Measurements from ENCODE around the gene TNFRSF6B.
A peak's percentile ranks its signal among the peaks of the same experiment; 100 is the strongest.
"Not testable (repeated sequence)": the region's sequence is repeated elsewhere in the genome, so short reads cannot be mapped to it uniquely, and the experiment has no call there.

TNFRSF6B gene

GRCh38 chr20:63661959-63662812 lies 34.3 kb upstream of the TNFRSF6B start:
- DNase-seq, result no peak

- DNase-seq, result no peak
These were observed 33.7 kb upstream of the TNFRSF6B start for GRCh38 chr20:63662813-63663189.

DNA sequence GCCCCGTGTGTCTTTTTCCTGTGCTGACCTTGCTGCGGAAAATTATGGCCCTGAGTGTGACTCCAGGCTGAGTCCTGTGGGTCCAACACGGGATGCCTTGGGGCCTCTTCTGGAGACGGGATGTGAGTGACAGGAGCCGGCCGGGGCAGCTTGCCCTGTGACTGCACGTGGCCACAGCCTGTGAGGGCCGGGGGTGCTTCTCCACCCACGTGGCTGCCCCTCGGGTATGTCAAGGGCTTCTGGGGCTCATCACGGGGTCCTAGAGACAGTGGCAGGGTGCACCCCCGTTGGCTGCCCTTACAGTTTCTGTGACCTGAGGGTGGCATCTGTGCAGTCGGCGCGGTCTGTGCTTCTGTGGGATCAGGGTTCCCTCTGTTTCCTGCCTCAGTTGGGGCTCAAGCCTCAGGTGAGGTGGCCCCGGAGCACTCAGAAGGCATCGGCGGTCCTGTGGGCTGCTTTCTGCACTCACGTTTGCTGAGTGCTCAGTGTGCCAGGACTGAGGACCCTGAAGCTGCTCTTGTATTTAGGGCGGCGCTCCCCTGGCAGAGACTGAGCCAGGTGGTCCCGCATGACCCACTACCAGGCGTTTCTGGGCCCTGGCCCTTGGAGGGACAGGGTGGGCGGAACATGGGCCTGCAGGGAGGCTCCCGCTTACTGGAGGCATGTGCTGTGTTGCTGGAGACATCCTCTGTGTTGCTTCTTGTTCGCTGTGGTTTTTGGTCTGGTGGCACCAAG lies 33.0 kb upstream of the TNFRSF6B start:
- no peak for DNase-seq

DNA sequence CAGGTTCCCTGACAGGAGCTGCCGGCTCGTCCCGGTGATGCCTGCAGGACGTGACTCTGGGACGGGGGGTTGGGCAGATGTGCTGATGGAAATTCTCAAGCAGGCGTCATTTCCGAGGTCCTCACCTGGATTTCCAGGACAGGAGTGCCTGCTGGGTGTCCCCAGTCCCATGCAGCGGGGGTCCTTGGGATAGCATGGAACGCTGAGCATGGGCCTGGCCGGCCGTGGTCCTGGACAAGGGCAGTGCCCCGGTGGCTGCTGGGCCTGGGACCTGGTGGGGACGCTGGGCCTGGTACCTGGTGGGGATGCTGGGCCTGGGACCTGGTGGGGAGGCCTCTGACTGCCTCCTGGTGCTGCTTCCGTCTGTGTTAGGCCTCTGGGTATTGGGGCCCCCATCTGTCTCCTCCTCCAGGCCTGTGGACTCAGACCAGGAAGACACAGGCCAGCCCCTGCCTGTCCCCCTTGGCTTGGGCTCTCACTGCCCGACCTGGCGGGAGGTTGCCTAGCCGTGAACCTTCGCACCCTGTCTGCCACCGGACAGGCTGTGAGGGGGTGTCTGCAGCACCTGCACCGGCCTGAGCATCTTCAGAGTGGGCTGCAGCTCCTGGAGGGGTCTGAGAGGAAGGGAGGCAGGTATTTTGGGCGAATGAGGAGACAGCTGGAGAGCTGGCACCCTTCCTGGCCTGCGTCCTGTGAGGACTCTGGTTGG lies 32.2 kb upstream of the TNFRSF6B start:
- DNase-seq, result no peak

DNA sequence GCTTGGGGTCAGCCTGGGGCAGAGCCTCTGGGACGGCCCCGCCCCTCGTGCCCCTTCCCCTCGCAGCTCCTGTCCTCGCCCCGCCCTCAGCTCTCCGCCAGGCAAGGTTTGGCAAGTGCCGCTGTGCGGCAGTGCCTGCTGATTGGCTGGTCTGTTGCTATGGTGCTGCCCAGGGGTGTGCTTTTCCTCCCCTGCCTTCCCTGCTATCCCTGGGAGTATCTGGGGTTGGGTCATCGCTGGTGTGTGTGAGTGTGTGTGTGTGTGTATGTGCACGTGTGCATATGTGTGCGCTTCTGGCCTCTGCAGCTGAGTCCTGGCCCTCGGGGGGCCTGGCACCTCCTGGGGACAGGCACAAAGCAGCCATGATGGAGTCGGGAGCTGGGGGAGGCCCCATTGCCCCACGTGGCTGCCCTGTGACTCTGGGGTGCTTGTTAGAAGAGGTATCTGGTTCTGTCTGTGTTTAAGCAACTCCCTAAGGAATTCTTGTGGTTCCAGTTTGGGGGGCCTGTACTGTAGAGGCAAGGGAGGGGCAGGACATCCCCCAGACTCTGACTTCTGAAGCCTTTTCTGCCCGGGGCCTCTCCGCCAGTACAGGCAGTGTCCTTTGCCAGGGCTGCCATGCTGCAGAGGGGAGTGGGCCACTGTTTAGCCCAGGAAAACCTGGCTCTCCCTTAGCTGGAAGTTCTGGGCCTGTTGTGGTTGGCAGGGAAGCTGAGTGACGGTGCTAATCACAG lies 31.4 kb upstream of the TNFRSF6B start:
- DNase-seq, result peak in 36 of 56 donors; percentile 6 to 73 (median 49)

DNA sequence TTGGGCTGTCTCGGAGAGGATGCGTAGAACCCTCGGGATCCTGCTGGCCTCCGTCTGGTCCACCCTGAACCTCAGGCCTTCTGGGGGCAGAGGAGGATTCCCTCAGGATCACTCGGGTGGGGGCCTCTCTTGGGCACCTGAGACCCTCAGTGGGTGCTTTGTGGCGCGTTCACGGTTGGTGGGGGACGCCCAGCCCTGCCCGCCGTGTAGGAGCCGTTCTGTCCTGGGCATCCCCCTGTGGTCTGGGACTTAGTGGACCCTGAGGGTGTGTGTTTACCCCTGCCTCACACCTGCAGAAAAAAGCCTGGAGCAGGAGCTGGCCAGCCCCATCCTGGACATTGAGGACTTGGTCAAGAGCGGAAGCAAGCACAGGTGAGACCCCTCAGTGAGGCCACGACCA lies 30.7 kb upstream of the TNFRSF6B start:
- no peak for DNase-seq

- no peak for DNase-seq
These were observed 28.6 kb upstream of the TNFRSF6B start for GRCh38 chr20:63667858-63668257.

DNA sequence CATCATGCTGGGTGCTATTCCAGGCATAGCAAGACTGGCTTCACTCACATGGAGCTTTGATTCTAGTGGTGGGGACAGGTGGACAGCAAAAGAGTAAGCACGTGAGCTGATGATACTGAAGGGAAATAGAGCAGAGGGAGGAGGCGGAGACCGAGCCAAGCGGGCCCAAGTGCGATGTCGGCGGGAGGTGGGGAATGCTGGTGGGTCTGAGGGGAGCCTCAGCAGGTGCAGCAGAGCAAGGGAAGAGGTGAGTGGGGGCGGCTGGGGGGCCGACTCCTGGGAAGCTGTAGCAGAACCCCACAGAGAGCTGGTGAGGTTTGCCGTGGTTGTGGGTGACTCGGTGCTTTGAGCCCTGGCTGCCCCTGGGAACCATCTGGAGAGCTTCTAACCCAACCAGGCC lies 28.1 kb upstream of the TNFRSF6B start:
- no peak for DNase-seq

GRCh38 chr20:63671695-63672094 lies 24.8 kb upstream of the TNFRSF6B start:
- DNase-seq, result not testable (repeated sequence)

DNA sequence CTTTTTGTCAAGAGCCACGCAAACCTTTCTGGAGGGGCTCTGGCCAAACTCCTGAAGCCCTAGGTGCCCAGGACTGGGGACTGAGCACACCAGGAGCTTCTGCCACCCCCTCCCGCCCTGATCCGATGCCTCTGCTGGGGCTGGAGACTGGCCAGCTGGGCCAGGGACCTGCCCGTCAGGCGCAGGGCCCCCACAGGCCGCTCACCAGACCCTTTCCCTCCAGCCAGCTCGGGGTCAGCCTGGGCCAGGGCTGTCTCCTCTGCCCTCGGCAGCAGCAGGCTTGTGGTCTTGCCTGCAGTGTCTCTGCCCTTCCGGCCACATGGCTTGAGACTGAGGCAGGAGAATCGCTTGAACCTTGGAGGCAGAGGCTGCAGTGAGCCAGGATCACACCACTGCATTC lies 23.8 kb upstream of the TNFRSF6B start:
- DNase-seq, result no peak

- DNase-seq, result no peak
These were observed 22.5 kb upstream of the TNFRSF6B start for GRCh38 chr20:63673951-63674350.

- peak in 1 of 56 donors; percentile 14 for DNase-seq
These were observed 20.6 kb upstream of the TNFRSF6B start for GRCh38 chr20:63675681-63676368.

DNA sequence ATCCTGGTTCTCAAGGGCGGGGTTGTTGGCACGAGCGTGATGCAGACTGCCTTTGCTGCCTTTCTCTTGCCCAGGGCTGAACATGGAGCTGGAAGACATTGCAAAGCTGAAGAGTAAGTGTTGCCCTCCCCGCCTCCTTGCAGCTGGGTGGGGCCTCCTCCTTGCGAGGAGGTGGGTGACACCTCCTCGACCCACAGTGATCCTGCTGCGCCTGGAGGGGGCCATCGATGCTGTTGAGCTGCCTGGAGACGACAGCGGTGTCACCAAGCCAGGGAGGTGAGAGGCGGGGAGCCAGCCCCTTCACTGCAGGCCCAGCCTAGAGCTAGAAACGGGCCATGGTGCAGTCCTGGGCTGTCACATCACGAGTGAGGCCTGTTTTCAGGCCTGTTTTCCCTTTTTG lies 18.4 kb upstream of the TNFRSF6B start:
- DNase-seq, result no peak

DNA sequence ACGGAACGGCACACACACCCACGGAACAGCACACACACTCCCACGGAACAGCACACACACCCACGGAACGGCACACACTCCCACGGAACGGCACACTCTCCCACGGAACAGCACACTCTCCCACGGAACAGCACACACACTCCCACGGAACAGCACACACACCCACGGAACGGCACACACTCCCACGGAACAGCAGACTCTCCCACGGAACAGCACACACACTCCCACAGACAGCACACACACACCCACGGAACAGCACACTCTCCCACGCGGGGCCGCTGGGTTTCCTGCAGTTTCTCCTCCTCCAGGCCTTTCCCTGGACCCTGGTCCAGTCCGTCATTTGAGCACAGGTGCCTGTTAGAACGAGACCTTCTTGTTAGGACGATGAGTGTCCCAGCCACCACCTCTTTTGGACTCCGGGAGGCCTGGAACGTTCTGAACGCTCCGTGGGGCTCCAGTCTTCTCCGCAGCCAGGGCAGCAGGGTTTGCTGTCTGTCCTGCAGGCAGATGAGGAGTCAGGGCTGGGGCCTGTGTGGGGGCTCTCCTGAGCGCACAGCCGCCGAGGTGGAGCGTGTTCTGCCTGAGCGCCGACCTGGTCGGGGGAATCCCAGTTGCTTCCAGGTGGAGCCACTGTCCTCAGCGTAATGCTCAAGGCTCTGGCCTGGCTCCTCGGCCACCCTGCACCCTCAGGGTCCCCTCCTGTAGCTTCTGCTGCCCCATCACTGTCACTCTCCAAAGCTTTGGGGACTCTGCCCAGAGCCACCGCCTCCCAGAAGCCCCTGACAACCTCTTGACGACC lies 17.6 kb upstream of the TNFRSF6B start:
- DNase-seq, result no peak

GRCh38 chr20:63679799-63680305 lies 16.6 kb upstream of the TNFRSF6B start:
- DNase-seq, result no peak

DNA sequence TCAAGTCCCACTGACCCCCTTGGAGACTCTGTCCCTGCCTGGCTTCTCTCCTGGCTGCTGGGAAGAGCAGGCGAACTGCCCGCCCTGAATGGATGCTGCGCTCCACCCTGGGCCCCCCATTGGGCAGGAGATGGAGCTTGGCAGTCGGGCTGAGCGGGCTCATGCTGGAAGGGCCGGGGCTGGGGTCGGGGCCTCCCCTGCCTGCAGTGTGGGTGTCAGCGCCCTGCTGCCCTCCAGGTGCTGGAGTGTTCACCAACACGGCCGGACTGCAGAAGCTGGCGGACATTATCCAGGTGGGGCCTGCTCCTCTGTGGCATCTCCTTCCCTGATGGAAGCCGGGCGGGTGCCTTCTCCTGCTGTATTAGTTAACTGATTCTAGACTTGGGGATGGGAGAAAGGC lies 16.0 kb upstream of the TNFRSF6B start:
- DNase-seq, result no peak

DNA sequence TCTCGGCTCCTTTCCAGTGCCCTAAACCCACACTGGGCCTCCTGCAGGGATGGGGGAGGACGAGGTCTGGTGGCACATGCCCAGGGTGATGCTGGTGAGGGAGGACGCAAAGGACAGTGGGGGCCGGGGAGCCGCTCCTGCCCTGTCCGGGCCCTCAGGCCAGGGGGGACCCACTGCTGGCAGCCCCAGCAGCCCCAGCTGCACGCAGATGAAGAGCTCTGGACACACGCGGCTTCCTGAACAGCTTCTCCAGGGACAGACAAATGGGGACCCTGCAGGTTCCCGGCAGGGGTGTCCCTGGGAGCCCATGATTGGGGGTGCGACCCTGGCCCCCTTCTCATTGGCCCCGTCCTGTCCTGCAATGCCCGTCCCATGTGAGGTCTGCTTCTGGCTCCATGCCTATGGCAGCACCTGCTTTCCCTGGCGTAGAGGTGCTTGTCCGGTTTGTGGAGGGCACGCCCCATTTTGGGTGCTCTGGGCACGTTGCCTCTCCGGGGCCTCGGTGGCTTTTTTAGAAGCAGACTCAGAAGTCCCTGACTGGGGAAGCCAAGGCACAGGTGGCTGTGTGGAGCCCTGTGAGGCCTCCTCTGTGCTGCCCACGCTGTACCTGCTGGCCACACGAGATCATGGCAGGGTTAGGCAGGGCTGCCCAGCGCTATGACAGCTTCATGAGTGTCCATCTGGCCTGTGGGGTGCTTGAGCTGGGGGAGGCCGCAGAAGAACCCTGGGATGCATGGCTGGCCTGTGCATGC lies 15.4 kb upstream of the TNFRSF6B start:
- no peak for DNase-seq

GRCh38 chr20:63681609-63682142 lies 14.8 kb upstream of the TNFRSF6B start:
- no peak for DNase-seq
